ENCODE measurements around the gene TRIM8.

- TF ChIP-seq, protein P1, sequence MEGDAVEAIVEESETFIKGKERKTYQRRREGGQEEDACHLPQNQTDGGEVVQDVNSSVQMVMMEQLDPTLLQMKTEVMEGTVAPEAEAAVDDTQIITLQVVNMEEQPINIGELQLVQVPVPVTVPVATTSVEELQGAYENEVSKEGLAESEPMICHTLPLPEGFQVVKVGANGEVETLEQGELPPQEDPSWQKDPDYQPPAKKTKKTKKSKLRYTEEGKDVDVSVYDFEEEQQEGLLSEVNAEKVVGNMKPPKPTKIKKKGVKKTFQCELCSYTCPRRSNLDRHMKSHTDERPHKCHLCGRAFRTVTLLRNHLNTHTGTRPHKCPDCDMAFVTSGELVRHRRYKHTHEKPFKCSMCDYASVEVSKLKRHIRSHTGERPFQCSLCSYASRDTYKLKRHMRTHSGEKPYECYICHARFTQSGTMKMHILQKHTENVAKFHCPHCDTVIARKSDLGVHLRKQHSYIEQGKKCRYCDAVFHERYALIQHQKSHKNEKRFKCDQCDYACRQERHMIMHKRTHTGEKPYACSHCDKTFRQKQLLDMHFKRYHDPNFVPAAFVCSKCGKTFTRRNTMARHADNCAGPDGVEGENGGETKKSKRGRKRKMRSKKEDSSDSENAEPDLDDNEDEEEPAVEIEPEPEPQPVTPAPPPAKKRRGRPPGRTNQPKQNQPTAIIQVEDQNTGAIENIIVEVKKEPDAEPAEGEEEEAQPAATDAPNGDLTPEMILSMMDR (IDR thresholded peaks at IDR 0.05): no peak
- TF ChIP-seq POLR2A (IDR thresholded peaks at IDR 0.05): no peak
Measured at GRCh38 chr10:102648889-102649796, 4.9 kb downstream of the TRIM8 start.

Measured in lower leg skin (tissue), 3 donors.